ENCODE data around the gene FOXQ1. TPM values are rescaled to one million over a fixed set of nuclear protein-coding genes. Genes with fewer than 3 reads are reported as not detected.

FOXQ1 gene
- total RNA-seq, 1 experiment from 2014 or later: 46.1 TPM

GRCh38 chr6:1334684-1335083, 22.8 kb downstream of the FOXQ1 start:
- BruUV-seq (replicated peaks): TSS peak; percentile 82
- CTCF ChIA-PET: interaction anchor here (0.8 to 2.4 kb wide), 5 partner anchors 9 to 422 kb away, joined by 3 to 17 read pairs (median 13); partner anchors contain the start of gene FOXQ1
- peaks cover 5% of the 10 kb centered on the region for H3K36me3 Mint-ChIP-seq (ENCODE audit: insufficient read depth, unreplicated experiment)
- DNase-seq: no peak
- intact Hi-C loops (cut with micrococcal nuclease; ENCODE audit: unreplicated experiment): loop anchor here (1.0 to 10.0 kb wide), 4 partner anchors 20 to 421 kb away; no protein-coding TSS in a partner anchor
- TF ChIP-seq CTCF (IDR thresholded peaks at IDR 0.05; ENCODE audit: unreplicated experiment): no peak
- peak overlapping the region; percentile 36 for H3K4me3 Mint-ChIP-seq (ENCODE audit: low read depth, unreplicated experiment)
- H3K27me3 Mint-ChIP-seq (ENCODE audit: unreplicated experiment): no peaks in the 10 kb centered on the region
- peaks cover 21% of the 10 kb centered on the region for H3K4me1 Mint-ChIP-seq (ENCODE audit: low read depth, unreplicated experiment)
- peak overlapping the region; percentile 61 for H3K27ac Mint-ChIP-seq (ENCODE audit: unreplicated experiment)
- H3K9me3 Mint-ChIP-seq (ENCODE audit: low read depth, unreplicated experiment): no peaks in the 10 kb centered on the region

- CTCF ChIA-PET: interaction anchor here (0.7 to 2.4 kb wide), 10 partner anchors 10 to 995 kb away, joined by 3 to 17 read pairs (median 4); partner anchors contain the start of gene FOXQ1
- H3K27me3 Mint-ChIP-seq (ENCODE audit: unreplicated experiment): no peaks in the 10 kb centered on the region
- H3K36me3 Mint-ChIP-seq (ENCODE audit: insufficient read depth, unreplicated experiment): peaks cover 5% of the 10 kb centered on the region
- intact Hi-C loops (cut with micrococcal nuclease; ENCODE audit: unreplicated experiment): loop anchor here (1.0 to 10.0 kb wide), 5 partner anchors 21 to 538 kb away; no protein-coding TSS in a partner anchor
- no peak for TF ChIP-seq CTCF (IDR thresholded peaks at IDR 0.05; ENCODE audit: unreplicated experiment)
- BruUV-seq (replicated peaks): no TSS peak
- peak; percentile 82 for DNase-seq
- H3K27ac Mint-ChIP-seq (ENCODE audit: unreplicated experiment): peak overlapping the region; percentile 98
- peaks cover 21% of the 10 kb centered on the region for H3K4me1 Mint-ChIP-seq (ENCODE audit: low read depth, unreplicated experiment)
- H3K9me3 Mint-ChIP-seq (ENCODE audit: low read depth, unreplicated experiment): no peaks in the 10 kb centered on the region
- no peak overlapping the region for H3K4me3 Mint-ChIP-seq (ENCODE audit: low read depth, unreplicated experiment)
These were observed 23.6 kb downstream of the FOXQ1 start for GRCh38 chr6:1335367-1336037.

- DNase-seq: peak; percentile 73
- H3K4me3 Mint-ChIP-seq (ENCODE audit: low read depth, unreplicated experiment): no peak overlapping the region
These were observed 24.4 kb downstream of the FOXQ1 start for GRCh38 chr6:1336246-1336843.

GRCh38 chr6:1337791-1338190, 25.9 kb downstream of the FOXQ1 start:
- BruUV-seq (replicated peaks): no TSS peak
- H3K27ac Mint-ChIP-seq (ENCODE audit: unreplicated experiment): no peak overlapping the region
- H3K9me3 Mint-ChIP-seq (ENCODE audit: low read depth, unreplicated experiment): no peaks in the 10 kb centered on the region
- peaks cover 21% of the 10 kb centered on the region for H3K4me1 Mint-ChIP-seq (ENCODE audit: low read depth, unreplicated experiment)
- CTCF ChIA-PET: no interaction called here
- no peak for DNase-seq
- H3K36me3 Mint-ChIP-seq (ENCODE audit: insufficient read depth, unreplicated experiment): peaks cover 5% of the 10 kb centered on the region
- H3K27me3 Mint-ChIP-seq (ENCODE audit: unreplicated experiment): no peaks in the 10 kb centered on the region
- H3K4me3 Mint-ChIP-seq (ENCODE audit: low read depth, unreplicated experiment): no peak overlapping the region
- intact Hi-C loops (cut with micrococcal nuclease; ENCODE audit: unreplicated experiment): loop anchor here (10.0 kb wide), 1 partner anchor 283 kb away; no protein-coding TSS in a partner anchor
- TF ChIP-seq CTCF (IDR thresholded peaks at IDR 0.05; ENCODE audit: unreplicated experiment): no peak

More at GRCh38 chr6:1336246-1336843, 24.4 kb downstream of the FOXQ1 start:
- no TSS peak for BruUV-seq (replicated peaks)
- peaks cover 5% of the 10 kb centered on the region for H3K36me3 Mint-ChIP-seq (ENCODE audit: insufficient read depth, unreplicated experiment)
- CTCF ChIA-PET: interaction anchor here (0.9 to 2.4 kb wide), 7 partner anchors 11 to 744 kb away, joined by 3 to 17 read pairs (median 6); partner anchors contain the start of gene FOXQ1
- intact Hi-C loops (cut with micrococcal nuclease; ENCODE audit: unreplicated experiment): loop anchor here (1.0 to 10.0 kb wide), 2 partner anchors 282 to 539 kb away; no protein-coding TSS in a partner anchor
- H3K27me3 Mint-ChIP-seq (ENCODE audit: unreplicated experiment): no peaks in the 10 kb centered on the region
- peaks cover 21% of the 10 kb centered on the region for H3K4me1 Mint-ChIP-seq (ENCODE audit: low read depth, unreplicated experiment)
- peak overlapping the region; percentile 98 for H3K27ac Mint-ChIP-seq (ENCODE audit: unreplicated experiment)
- TF ChIP-seq CTCF (IDR thresholded peaks at IDR 0.05; ENCODE audit: unreplicated experiment): peak; percentile 58
- no peaks in the 10 kb centered on the region for H3K9me3 Mint-ChIP-seq (ENCODE audit: low read depth, unreplicated experiment)

All from Calu3 (cell line).